NCI-H1694 treated with DMSO at 0.1 percent for 48 hours (cell line): ENCODE measurements around the gene MIA2.
"Not testable (repeated sequence)": the region's sequence is repeated elsewhere in the genome, so short reads cannot be mapped to it uniquely, and the experiment has no call there.

Experiments
- DNase-seq: peaks from one replicate; lab custom pipeline; 2025; lab: John Stamatoyannopoulos, UW

Gene MIA2

GRCh38 chr14:39231751-39232553, 1.8 kb upstream of the MIA2 start:
- DNase-seq, result not testable (repeated sequence)

GRCh38 chr14:39232554-39233415, 930 bp upstream of the MIA2 start:
- DNase-seq, result no peak

GRCh38 chr14:39234986-39235385, 1.3 kb downstream of the MIA2 start:
- DNase-seq, result not testable (repeated sequence)

- DNase-seq, result not testable (repeated sequence)
Measured at GRCh38 chr14:39235466-39235865, 1.8 kb downstream of the MIA2 start.

GRCh38 chr14:39240769-39241168, 7.1 kb downstream of the MIA2 start:
- no peak for DNase-seq

GRCh38 chr14:39241637-39242036, 7.9 kb downstream of the MIA2 start:
- DNase-seq, result no peak

GRCh38 chr14:39243831-39244230, 10.1 kb downstream of the MIA2 start:
- DNase-seq, result no peak

- no peak for DNase-seq
Measured at GRCh38 chr14:39246618-39247017, 12.9 kb downstream of the MIA2 start.

GRCh38 chr14:39247256-39247655, 13.5 kb downstream of the MIA2 start:
- no peak for DNase-seq

- no peak for DNase-seq
Measured at GRCh38 chr14:39251547-39251946, 17.8 kb downstream of the MIA2 start.

- DNase-seq, result not testable (repeated sequence)
Measured at GRCh38 chr14:39257388-39257787, 23.7 kb downstream of the MIA2 start.

GRCh38 chr14:39258782-39259545, 25.2 kb downstream of the MIA2 start:
- no peak for DNase-seq

GRCh38 chr14:39260161-39260560, 26.4 kb downstream of the MIA2 start:
- DNase-seq, result not testable (repeated sequence)

- DNase-seq, result not testable (repeated sequence)
Measured at GRCh38 chr14:39262214-39262613, 28.5 kb downstream of the MIA2 start.

- DNase-seq, result no peak
Measured at GRCh38 chr14:39264057-39264456, 30.3 kb downstream of the MIA2 start.

GRCh38 chr14:39264558-39264957, 30.8 kb downstream of the MIA2 start:
- no peak for DNase-seq

GRCh38 chr14:39265033-39265432, 31.3 kb downstream of the MIA2 start:
- DNase-seq, result no peak

GRCh38 chr14:39265806-39266524, 32.2 kb downstream of the MIA2 start:
- DNase-seq, result no peak

GRCh38 chr14:39266525-39266870, 32.8 kb downstream of the MIA2 start:
- DNase-seq, result no peak

GRCh38 chr14:39266871-39267607, 33.3 kb downstream of the MIA2 start:
- peak; percentile 12 for DNase-seq

- no peak for DNase-seq
Measured at GRCh38 chr14:39267608-39268005, 33.9 kb downstream of the MIA2 start.
